ENCODE results near the gene CD101. TPM values are rescaled to one million over a fixed set of nuclear protein-coding genes. Genes with fewer than 3 reads are reported as not detected.

Gene CD101
- polyA plus RNA-seq, 1 experiment: 0.02 TPM

DNA sequence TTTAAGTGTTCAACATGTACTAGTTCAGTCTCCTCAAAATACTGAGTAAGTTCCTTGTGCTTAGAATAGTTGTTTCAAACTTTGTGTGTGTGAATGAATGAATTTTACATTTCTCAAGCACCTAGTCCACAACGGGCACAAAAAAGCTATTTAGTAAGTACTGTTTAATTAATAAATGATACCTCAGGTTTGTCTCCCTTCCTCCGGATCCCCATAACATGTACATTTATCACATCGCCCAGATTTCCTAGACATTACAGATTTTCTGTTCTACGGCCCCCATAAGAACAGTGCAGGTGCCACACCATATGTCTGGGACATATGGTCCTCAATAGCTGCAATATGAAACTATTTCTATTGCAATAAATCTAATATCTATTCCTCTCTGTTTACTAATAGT is 57.2 kb downstream of the CD101 start:
- Histone ChIP-seq H3K27me3 (ENCODE audit: control insufficient read depth, insufficient read depth, low read length) (no peaks in the 10 kb centered on the region), H3K27ac (ENCODE audit: low read depth, low read length) (no peak overlapping the region), H3K9me3 (ENCODE audit: control insufficient read depth, insufficient read depth, low read length) (no peaks in the 10 kb centered on the region), H3K4me3 (ENCODE audit: low read depth, low read length) (no peak overlapping the region; the same call in 1 of the 2 replicates)
- DNase-seq (ENCODE audit: low read depth, low spot score): no peak
- POLR2A ChIA-PET: no interaction called here
- TF ChIP-seq, protein P1, sequence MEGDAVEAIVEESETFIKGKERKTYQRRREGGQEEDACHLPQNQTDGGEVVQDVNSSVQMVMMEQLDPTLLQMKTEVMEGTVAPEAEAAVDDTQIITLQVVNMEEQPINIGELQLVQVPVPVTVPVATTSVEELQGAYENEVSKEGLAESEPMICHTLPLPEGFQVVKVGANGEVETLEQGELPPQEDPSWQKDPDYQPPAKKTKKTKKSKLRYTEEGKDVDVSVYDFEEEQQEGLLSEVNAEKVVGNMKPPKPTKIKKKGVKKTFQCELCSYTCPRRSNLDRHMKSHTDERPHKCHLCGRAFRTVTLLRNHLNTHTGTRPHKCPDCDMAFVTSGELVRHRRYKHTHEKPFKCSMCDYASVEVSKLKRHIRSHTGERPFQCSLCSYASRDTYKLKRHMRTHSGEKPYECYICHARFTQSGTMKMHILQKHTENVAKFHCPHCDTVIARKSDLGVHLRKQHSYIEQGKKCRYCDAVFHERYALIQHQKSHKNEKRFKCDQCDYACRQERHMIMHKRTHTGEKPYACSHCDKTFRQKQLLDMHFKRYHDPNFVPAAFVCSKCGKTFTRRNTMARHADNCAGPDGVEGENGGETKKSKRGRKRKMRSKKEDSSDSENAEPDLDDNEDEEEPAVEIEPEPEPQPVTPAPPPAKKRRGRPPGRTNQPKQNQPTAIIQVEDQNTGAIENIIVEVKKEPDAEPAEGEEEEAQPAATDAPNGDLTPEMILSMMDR (IDR thresholded peaks at IDR 0.05; ENCODE audit: low read depth, low read length): no peak
- CTCF ChIA-PET: interaction anchor here (0.7 to 5.2 kb wide), 9 partner anchors 9 to 1443 kb away, joined by 3 to 50 read pairs (median 10); no protein-coding TSS in a partner anchor

DNA sequence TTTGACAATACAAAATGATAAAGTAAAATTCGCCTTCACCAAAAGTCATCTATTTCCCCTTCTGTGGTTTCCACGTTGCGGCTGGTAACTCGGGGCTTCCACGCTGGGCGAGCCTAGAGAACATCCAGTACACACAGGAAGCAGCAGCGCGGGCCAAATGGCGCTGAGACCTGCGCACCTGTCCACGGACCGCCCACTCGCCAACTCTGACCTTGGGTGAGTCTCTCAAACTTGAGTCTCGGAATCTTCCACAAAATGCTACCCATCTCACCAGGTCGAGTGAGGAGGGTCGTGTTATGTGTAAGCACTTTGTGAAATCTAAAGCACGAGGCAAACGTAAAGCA is 57.7 kb downstream of the CD101 start:
- H3K27ac ChIP-seq (ENCODE audit: low read depth, low read length): no peak overlapping the region
- TF ChIP-seq, protein P1 (IDR thresholded peaks at IDR 0.05; ENCODE audit: low read depth, low read length): no peak
- H3K4me3 ChIP-seq (ENCODE audit: low read depth, low read length): peak overlapping the region; percentile 89
- no peaks in the 10 kb centered on the region for H3K27me3 ChIP-seq (ENCODE audit: control insufficient read depth, insufficient read depth, low read length)
- DNase-seq (ENCODE audit: low read depth, low spot score): no peak
- ChIA-PET CTCF (interaction anchor here (0.6 to 5.2 kb wide), 15 partner anchors 9 to 1442 kb away, joined by 3 to 50 read pairs (median 6); no protein-coding TSS in a partner anchor), POLR2A (interaction anchor here (0.9 to 1.6 kb wide), 2 partner anchors 34 to 308 kb away, joined by 4 to 7 read pairs; partner anchors contain the start of gene MAN1A2)
- H3K9me3 ChIP-seq (ENCODE audit: control insufficient read depth, insufficient read depth, low read length): no peaks in the 10 kb centered on the region

GRCh38 chr1:117059678-117060440 is 58.3 kb downstream of the CD101 start, which contains the start of gene TTF2:
TSS of gene TTF2 (plus strand) at chr1:117060326. CDS start at chr1:117060347, 21 bp downstream.
- TF ChIP-seq, protein P1 (IDR thresholded peaks at IDR 0.05; ENCODE audit: low read depth, low read length): peak; percentile 30

DNA sequence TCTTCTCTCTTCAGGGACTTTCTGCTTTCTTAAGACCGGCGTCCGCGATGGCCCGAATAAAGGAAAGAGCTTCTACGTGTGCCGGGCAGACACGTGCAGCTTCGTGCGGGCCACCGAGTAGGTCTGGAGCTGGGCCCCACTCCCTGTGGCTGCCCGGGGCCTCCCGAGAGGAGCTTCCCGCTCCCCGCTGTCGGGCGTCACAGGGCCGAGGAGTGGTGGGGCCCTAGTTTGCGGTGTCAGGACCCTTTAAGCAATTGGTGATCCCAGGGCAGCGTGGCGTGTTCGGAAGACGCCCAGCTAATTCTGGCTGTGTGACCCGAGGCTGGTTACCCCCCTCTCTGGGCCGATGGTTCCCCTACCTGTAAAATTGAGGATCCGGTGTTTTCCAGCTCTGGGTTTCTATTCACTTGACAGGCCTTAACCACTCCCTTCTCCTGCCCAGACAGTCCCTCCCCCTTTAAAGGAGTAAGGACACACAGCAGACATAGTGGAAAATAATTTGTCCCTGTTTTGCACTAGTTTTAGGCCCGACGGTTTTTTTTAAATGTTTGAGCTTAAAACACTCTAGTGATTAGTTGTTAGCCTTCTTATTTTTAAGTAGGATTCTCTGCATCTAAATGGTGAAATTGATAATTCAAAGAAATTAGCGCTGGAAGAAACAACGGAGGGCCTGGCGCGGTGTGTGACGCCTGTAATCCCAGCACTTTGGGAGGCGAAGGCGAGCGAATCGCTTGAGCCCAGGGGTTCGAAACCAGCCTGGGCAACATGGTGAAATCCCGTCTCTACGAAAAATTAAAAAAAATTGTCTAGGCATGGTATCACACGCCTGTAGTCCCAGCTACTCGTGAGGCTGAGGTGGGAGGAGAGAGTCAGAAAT is 59.1 kb downstream of the CD101 start:
- H3K27me3 ChIP-seq (ENCODE audit: control insufficient read depth, insufficient read depth, low read length): no peaks in the 10 kb centered on the region
- ChIA-PET POLR2A (interaction anchor here (0.6 to 1.6 kb wide), 2 partner anchors 32 to 323 kb away, joined by 3 to 7 read pairs; no protein-coding TSS in a partner anchor), CTCF (interaction anchor here (0.6 to 5.2 kb wide), 23 partner anchors 7 to 835 kb away, joined by 3 to 50 read pairs (median 4); no protein-coding TSS in a partner anchor)
- H3K27ac ChIP-seq (ENCODE audit: low read depth, low read length): peak overlapping the region; percentile 42
- H3K4me3 ChIP-seq (ENCODE audit: low read depth, low read length): peak overlapping the region; percentile 89
- TF ChIP-seq, protein P1 (IDR thresholded peaks at IDR 0.05; ENCODE audit: low read depth, low read length): no peak
- DNase-seq (ENCODE audit: low read depth, low spot score): no peak
- H3K9me3 ChIP-seq (ENCODE audit: control insufficient read depth, insufficient read depth, low read length): no peaks in the 10 kb centered on the region

More at GRCh38 chr1:117059678-117060440, 58.3 kb downstream of the CD101 start, which contains the start of gene TTF2:
- ChIA-PET POLR2A (interaction anchor here (0.6 to 1.6 kb wide), 3 partner anchors 33 to 324 kb away, joined by 3 to 7 read pairs (median 4); partner anchors contain the start of gene MAN1A2), CTCF (interaction anchor here (0.6 to 5.2 kb wide), 24 partner anchors 8 to 921 kb away, joined by 3 to 50 read pairs (median 4); no protein-coding TSS in a partner anchor)
- DNase-seq (ENCODE audit: low read depth, low spot score): peak; percentile 92
- Histone ChIP-seq H3K27me3 (ENCODE audit: control insufficient read depth, insufficient read depth, low read length) (no peaks in the 10 kb centered on the region), H3K9me3 (ENCODE audit: control insufficient read depth, insufficient read depth, low read length) (no peaks in the 10 kb centered on the region), H3K27ac (ENCODE audit: low read depth, low read length) (peak within 1 kb of the TSS; percentile 42), H3K4me3 (ENCODE audit: low read depth, low read length) (peak within 1 kb of the TSS; percentile 89)
